AG04449 (cell line): ENCODE measurements around the gene ZNF79.

Experiments used
- CTCF ChIA-PET: fragments of 350-600 bp; formaldehyde crosslinking; extraction: SDS; loops from one replicate; lab custom pipeline; 2021; ENCODE audit warnings: antibody characterized with exemption; lab: Yijun Ruan, JAX
- POLR2A ChIA-PET: fragments of 400-600, 350-600 bp; formaldehyde crosslinking; extraction: SDS; loops from one replicate; lab custom pipeline; 2020; ENCODE audit warnings: antibody characterized with exemption, inconsistent platforms; lab: Yijun Ruan, JAX
- DNase-seq: peaks from one replicate; pipeline ENCODE4 v3.0.0-alpha.2; 2010; ENCODE audit warnings: low read depth, low spot score
- H3K4me3 ChIP-seq: 2 replicates; pipeline ENCODE4 v1.5.1; 2011; ENCODE audit warnings: low read depth, mild to moderate bottlenecking, control low read depth, low read length
- TF ChIP-seq, protein P1 (sequence below): IDR thresholded peaks from one replicate; pipeline ENCODE4 v1.5.1; 2011; ENCODE audit warnings: mild to moderate bottlenecking, moderate library complexity, low read length, control low read depth, inconsistent platforms; ENCODE audit not compliant: insufficient read depth; ENCODE audit errors: missing control alignments

The ZNF79 gene

DNA sequence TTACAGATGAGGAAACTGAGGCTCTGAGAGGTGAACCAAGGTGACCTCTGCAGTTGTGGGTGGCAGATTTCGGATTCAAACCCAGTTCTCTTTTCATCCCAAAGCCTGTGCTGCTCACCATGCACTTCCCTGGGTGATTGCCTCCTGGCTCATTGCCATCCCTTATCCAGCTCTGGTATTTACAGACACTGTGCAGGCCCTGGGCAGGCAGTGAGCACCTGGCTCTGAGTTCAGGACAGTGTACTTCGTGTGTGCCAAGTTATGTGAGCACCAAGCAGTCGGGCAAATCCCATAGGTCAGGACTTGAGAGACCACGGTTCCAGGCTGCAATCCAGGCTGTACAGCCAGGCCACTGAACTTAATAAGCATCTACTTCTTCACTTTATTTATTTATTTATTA is 28.5 kb downstream of the ZNF79 start:
- ChIA-PET CTCF (interaction anchor here (0.8 to 1.4 kb wide), 4 partner anchors 10 to 134 kb away, joined by 3 read pairs; no protein-coding TSS in a partner anchor), POLR2A (interaction anchor here (0.7 to 2.0 kb wide), 2 partner anchors 10 to 29 kb away, joined by 3 to 19 read pairs; partner anchors contain the start of gene ZNF79)

DNA sequence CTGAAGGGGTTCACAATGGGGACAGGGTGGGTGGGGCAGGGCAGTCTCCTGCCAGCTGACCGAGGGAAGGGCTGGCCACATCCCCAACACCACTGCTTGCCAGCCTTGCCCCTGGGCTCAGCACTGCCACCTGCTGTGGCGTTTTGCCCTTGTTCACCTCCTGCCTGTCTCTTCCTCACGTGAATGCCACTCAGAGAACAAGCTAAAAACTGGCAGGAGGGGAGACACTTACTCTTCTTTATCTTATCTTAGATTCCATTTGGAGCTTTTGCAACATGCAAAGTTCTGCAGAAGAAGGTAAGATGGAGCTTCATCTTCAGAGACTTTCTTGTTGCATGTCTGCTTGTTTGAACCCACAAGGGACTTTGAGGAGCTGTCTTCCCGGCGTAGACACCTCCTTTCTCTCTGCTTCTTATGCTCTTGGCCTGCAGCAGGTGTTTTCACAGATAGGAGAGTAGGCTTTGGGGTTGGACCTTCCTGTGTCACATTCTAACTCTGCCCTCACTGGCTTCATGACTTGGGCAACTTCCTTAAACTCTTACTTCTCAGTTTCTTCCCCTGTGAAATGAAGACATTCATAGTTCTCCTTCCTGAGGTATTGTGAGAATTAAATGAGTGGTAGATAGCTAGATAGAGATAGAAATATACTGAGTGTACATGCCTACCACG is 31.3 kb downstream of the ZNF79 start:
- no peak overlapping the region for H3K4me3 ChIP-seq
- CTCF ChIA-PET, result interaction anchor here (0.6 to 2.0 kb wide), 8 partner anchors 9 to 516 kb away, joined by 3 to 5 read pairs (median 4); no protein-coding TSS in a partner anchor
- POLR2A ChIA-PET, result interaction anchor here (0.7 kb wide), 1 partner anchor 15 kb away, joined by 3 read pairs; no protein-coding TSS in a partner anchor

More for the DNA sequence above, 28.5 kb downstream of the ZNF79 start:
- peak overlapping the region; percentile 98 for H3K4me3 ChIP-seq
- TF ChIP-seq, protein P1, sequence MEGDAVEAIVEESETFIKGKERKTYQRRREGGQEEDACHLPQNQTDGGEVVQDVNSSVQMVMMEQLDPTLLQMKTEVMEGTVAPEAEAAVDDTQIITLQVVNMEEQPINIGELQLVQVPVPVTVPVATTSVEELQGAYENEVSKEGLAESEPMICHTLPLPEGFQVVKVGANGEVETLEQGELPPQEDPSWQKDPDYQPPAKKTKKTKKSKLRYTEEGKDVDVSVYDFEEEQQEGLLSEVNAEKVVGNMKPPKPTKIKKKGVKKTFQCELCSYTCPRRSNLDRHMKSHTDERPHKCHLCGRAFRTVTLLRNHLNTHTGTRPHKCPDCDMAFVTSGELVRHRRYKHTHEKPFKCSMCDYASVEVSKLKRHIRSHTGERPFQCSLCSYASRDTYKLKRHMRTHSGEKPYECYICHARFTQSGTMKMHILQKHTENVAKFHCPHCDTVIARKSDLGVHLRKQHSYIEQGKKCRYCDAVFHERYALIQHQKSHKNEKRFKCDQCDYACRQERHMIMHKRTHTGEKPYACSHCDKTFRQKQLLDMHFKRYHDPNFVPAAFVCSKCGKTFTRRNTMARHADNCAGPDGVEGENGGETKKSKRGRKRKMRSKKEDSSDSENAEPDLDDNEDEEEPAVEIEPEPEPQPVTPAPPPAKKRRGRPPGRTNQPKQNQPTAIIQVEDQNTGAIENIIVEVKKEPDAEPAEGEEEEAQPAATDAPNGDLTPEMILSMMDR, result no peak
- no peak for DNase-seq

DNA sequence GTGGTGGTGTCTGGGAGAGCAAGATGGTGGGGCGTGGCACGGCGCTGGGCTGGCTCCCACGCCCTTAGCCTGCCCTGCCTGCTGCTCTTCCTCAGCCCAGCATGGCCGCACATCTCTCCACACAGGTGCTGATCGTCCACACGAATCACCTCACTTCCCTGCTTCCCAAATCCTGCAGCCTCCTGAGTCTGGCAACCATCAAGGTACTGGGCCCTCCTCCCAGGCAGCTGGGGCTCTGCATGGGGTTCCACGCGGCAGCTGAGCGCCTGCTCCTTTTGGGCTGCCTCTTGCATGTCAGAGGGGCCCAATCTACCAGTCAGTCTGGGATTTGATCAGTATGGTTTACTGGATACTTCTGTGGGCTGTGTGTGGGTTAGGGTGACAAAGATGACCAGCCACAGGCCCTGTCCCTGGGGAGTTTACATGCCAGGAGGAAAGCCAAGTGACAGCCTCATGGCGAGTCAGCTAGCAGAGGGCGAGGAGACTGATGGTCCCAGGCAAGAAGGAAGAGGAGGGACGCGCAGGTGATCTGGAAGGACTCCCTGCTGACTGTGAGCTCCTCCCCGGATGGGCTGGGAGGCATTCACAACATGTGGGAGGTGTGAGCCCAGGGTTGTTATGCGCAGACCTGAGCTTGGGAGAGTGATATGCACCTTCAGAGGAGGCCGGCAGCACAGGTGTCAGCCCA is 33.2 kb downstream of the ZNF79 start:
- H3K4me3 ChIP-seq, result no peak overlapping the region
- CTCF ChIA-PET, result no interaction called here
- POLR2A ChIA-PET, result no interaction called here
- DNase-seq, result no peak
- TF ChIP-seq, protein P1, result no peak

More for the DNA sequence above, 31.3 kb downstream of the ZNF79 start:
- TF ChIP-seq, protein P1, result peak; percentile 12
- DNase-seq, result no peak

DNA sequence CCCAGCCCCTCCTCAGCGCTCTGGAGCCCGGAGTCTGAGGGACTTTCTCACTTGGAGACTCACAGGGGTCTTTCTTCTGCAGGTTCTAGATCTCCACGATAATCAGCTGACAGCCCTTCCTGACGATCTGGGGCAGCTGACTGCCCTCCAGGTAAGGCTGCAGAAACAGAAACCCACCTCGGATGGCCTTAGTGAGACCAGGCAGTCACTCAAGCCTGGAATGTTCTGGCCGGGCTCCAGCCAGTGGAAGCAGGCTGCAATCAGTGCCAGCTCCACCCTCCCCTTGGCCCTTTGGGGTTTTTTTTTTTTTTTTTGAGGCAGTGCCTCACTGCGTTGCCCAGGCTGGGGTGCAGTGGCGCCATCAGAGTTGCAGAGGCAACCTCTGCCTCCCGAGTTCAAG is 34.7 kb downstream of the ZNF79 start:
- ChIA-PET POLR2A (no interaction called here), CTCF (no interaction called here)
- TF ChIP-seq, protein P1, result no peak
- no peak for DNase-seq
- no peak overlapping the region for H3K4me3 ChIP-seq

- POLR2A ChIA-PET, result no interaction called here
These were observed 39.2 kb downstream of the ZNF79 start for GRCh38 chr9:127463382-127463781.

More at GRCh38 chr9:127463382-127463781, 39.2 kb downstream of the ZNF79 start:
- H3K4me3 ChIP-seq, result no peak overlapping the region
- DNase-seq, result no peak
- CTCF ChIA-PET, result interaction anchor here (0.6 to 1.9 kb wide), 3 partner anchors 10 to 271 kb away, joined by 3 to 7 read pairs (median 3); partner anchors contain the start of gene TOR2A
- TF ChIP-seq, protein P1, result no peak
